Testis (tissue), 2 donors: Measurements from ENCODE around the gene TERT.

Experiments used
- CTCF ChIP-seq, 3 experiments: fragments of 450-650 bp in 2 of 3; fragments of 200-600 bp in 1 of 3; sonication (generic) in 1 of 3; IDR thresholded peaks; one replicate each; pipeline ENCODE4 v1.5.1; 2016 to 2019; ENCODE audit warnings: antibody characterized with exemption in 3 of 3, mild to moderate bottlenecking in 2 of 3, moderate library complexity in 1 of 3
- POLR2A ChIP-seq: fragments of 450-650 bp; IDR thresholded peaks from one replicate; pipeline ENCODE4 v1.6.1; 2017; ENCODE audit warnings: antibody characterized with exemption, mild to moderate bottlenecking, moderate library complexity

- TF ChIP-seq CTCF (IDR thresholded peaks at IDR 0.05) (no peak), POLR2A (no peak)
Observed at GRCh38 chr5:1257363-1257762, 37.5 kb downstream of the TERT start.
